HEK293 (cell line): ENCODE measurements around the gene POLR3A.

ENCODE experiments used
- CTCF ChIA-PET: fragments of 350-600 bp; formaldehyde crosslinking; extraction: SDS; loops from one replicate; lab custom pipeline; 2021; ENCODE audit warnings: antibody characterized with exemption; lab: Yijun Ruan, JAX
- POLR2A ChIA-PET: fragments of 300-600 bp; formaldehyde crosslinking; extraction: SDS; loops from one replicate; lab custom pipeline; 2020; ENCODE audit warnings: antibody characterized with exemption, inconsistent platforms; lab: Yijun Ruan, JAX
- H3K27ac ChIP-seq: fragments of 200-500 bp; sonication (Bioruptor generic); 2 replicates; pipeline ENCODE4 v1.5.1; 2014; ENCODE audit warnings: low read depth, low read length, control low read depth, inconsistent platforms; ENCODE audit errors: extremely low read depth
- H3K36me3 ChIP-seq, 2 experiments: fragments of 200-500 bp in 1 of 2; sonication (Bioruptor generic) in 1 of 2; 1 replicate in 1 of 2; 2 replicates in 1 of 2; pipeline ENCODE4 v1.5.1; 2014 to 2017; ENCODE audit warnings: inconsistent platforms in 2 of 2, low read length in 2 of 2; ENCODE audit not compliant: control insufficient read depth in 2 of 2, insufficient read depth in 1 of 2
- H3K4me1 ChIP-seq: fragments of 200-500 bp; sonication (Bioruptor generic); 2 replicates; pipeline ENCODE4 v1.5.1; 2014; ENCODE audit warnings: mild to moderate bottlenecking, low read length, inconsistent platforms; ENCODE audit not compliant: control insufficient read depth, insufficient read depth
- H3K4me3 ChIP-seq: 2 replicates; pipeline ENCODE4 v1.5.1; 2011; ENCODE audit warnings: low read depth, mild to moderate bottlenecking, control low read depth, low read length, moderate library complexity
- H3K9me3 ChIP-seq: fragments of 200-500 bp; sonication (Bioruptor generic); 2 replicates; pipeline ENCODE4 v1.5.1; 2014; ENCODE audit warnings: low read depth, low read length, inconsistent platforms; ENCODE audit not compliant: control insufficient read depth, insufficient read depth
- FEZF1 ChIP-seq: fragments of 450-650 bp; formaldehyde crosslinking; IDR thresholded peaks from 2 replicates; pipeline ENCODE4 v1.5.1; 2016; ENCODE audit warnings: missing biosample characterization, missing genetic modification characterization
- GLIS2 ChIP-seq: fragments of 450-650 bp; formaldehyde crosslinking; IDR thresholded peaks from 2 replicates; pipeline ENCODE4 v1.5.1; 2016; ENCODE audit warnings: missing biosample characterization, missing genetic modification characterization
- KLF9 ChIP-seq: fragments of 450-650 bp; formaldehyde crosslinking; IDR thresholded peaks from 2 replicates; pipeline ENCODE4 v1.5.1; 2016; ENCODE audit warnings: missing biosample characterization, missing genetic modification characterization, low read depth
- MEIS1 ChIP-seq: sonication (generic); formaldehyde crosslinking; IDR thresholded peaks from 2 replicates; pipeline ENCODE4 v1.8.1; 2022; ENCODE audit warnings: missing genetic modification reagents, mild to moderate bottlenecking, borderline replicate concordance
- PBX3 ChIP-seq: sonication (generic); formaldehyde crosslinking; IDR thresholded peaks from 2 replicates; pipeline ENCODE4 v1.8.1; 2022; ENCODE audit warnings: mild to moderate bottlenecking, moderate library complexity, missing genetic modification reagents
- PRDM1 ChIP-seq: fragments of 450-650 bp; formaldehyde crosslinking; IDR thresholded peaks from 2 replicates; pipeline ENCODE4; 2016; ENCODE audit warnings: missing biosample characterization, missing genetic modification characterization
- REPIN1 ChIP-seq: fragments of 450-650 bp; formaldehyde crosslinking; IDR thresholded peaks from 2 replicates; pipeline ENCODE4 v1.5.1; 2017; ENCODE audit warnings: missing biosample characterization, missing genetic modification characterization, low read depth
- SP7 ChIP-seq: fragments of 450-650 bp; formaldehyde crosslinking; IDR thresholded peaks from 2 replicates; pipeline ENCODE4 v1.5.1; 2016; ENCODE audit warnings: missing biosample characterization, missing genetic modification characterization
- TCF7L2 ChIP-seq: IDR thresholded peaks from 2 replicates; pipeline ENCODE4 v1.6.1; 2011; ENCODE audit warnings: low read depth, mild to moderate bottlenecking, inconsistent platforms, low read length, moderate library complexity, borderline replicate concordance
- TRIM28 ChIP-seq: IDR thresholded peaks from 2 replicates; pipeline ENCODE4 v1.6.1; 2011; ENCODE audit warnings: low read length, control low read depth, borderline replicate concordance
- ZBTB20 ChIP-seq: fragments of 450-650 bp; formaldehyde crosslinking; IDR thresholded peaks from 2 replicates; pipeline ENCODE4 v1.5.1; 2016; ENCODE audit warnings: missing biosample characterization, missing genetic modification characterization
- ZBTB21 ChIP-seq: fragments of 450-650 bp; formaldehyde crosslinking; IDR thresholded peaks from 2 replicates; pipeline ENCODE4 v1.5.1; 2017; ENCODE audit warnings: missing biosample characterization, missing genetic modification characterization
- ZFHX2 ChIP-seq: fragments of 450-650 bp; formaldehyde crosslinking; conservative IDR thresholded peaks from 2 replicates; pipeline ENCODE4 v1.5.1; 2016; ENCODE audit warnings: missing biosample characterization, missing genetic modification characterization
- ZFP37 ChIP-seq: fragments of 450-650 bp; formaldehyde crosslinking; IDR thresholded peaks from 2 replicates; pipeline ENCODE4 v1.5.1; 2016; ENCODE audit warnings: missing biosample characterization, missing genetic modification characterization
- ZFP69B ChIP-seq: fragments of 450-650 bp; formaldehyde crosslinking; IDR thresholded peaks from 2 replicates; pipeline ENCODE4 v1.5.1; 2016; ENCODE audit warnings: missing biosample characterization, missing genetic modification characterization
- ZIC2 ChIP-seq: fragments of 450-650 bp; formaldehyde crosslinking; IDR thresholded peaks from 2 replicates; pipeline ENCODE4 v1.5.1; 2016; ENCODE audit warnings: missing biosample characterization, missing genetic modification characterization
- ZNF112 ChIP-seq: fragments of 450-650 bp; formaldehyde crosslinking; IDR thresholded peaks from 2 replicates; pipeline ENCODE4 v1.5.0; 2017; ENCODE audit warnings: missing biosample characterization, missing genetic modification characterization
- ZNF175 ChIP-seq: fragments of 450-650 bp; formaldehyde crosslinking; IDR thresholded peaks from 2 replicates; pipeline ENCODE4 v1.5.1; 2016; ENCODE audit warnings: missing biosample characterization, missing genetic modification characterization
- ZNF214 ChIP-seq: fragments of 450-650 bp; formaldehyde crosslinking; IDR thresholded peaks from 2 replicates; pipeline ENCODE4 v1.5.1; 2017; ENCODE audit warnings: missing biosample characterization, mild to moderate bottlenecking, missing genetic modification characterization, borderline replicate concordance
- ZNF248 ChIP-seq: fragments of 450-650 bp; formaldehyde crosslinking; IDR thresholded peaks from 2 replicates; pipeline ENCODE4 v1.5.1; 2017; ENCODE audit warnings: missing biosample characterization, missing genetic modification characterization
- ZNF341 ChIP-seq: fragments of 450-650 bp; formaldehyde crosslinking; IDR thresholded peaks from 2 replicates; pipeline ENCODE4; 2016; ENCODE audit warnings: low read depth, missing biosample characterization, missing genetic modification characterization
- ZNF426 ChIP-seq: fragments of 450-650 bp; formaldehyde crosslinking; IDR thresholded peaks from 2 replicates; pipeline ENCODE4 v1.5.1; 2017; ENCODE audit warnings: missing biosample characterization, missing genetic modification characterization, mild to moderate bottlenecking, inconsistent platforms, moderate library complexity
- ZNF530 ChIP-seq: fragments of 450-650 bp; formaldehyde crosslinking; IDR thresholded peaks from 2 replicates; pipeline ENCODE4 v1.5.1; 2016; ENCODE audit warnings: low read depth, missing biosample characterization, missing genetic modification characterization
- ZNF560 ChIP-seq: fragments of 450-650 bp; formaldehyde crosslinking; IDR thresholded peaks from 2 replicates; pipeline ENCODE4 v1.5.1; 2017; ENCODE audit warnings: missing biosample characterization, missing genetic modification characterization, borderline replicate concordance
- ZNF585B ChIP-seq: fragments of 450-650 bp; formaldehyde crosslinking; IDR thresholded peaks from 2 replicates; pipeline ENCODE4 v1.5.1; 2016; ENCODE audit warnings: missing biosample characterization, missing genetic modification characterization
- ZNF623 ChIP-seq: fragments of 450-650 bp; formaldehyde crosslinking; IDR thresholded peaks from 2 replicates; pipeline ENCODE4 v1.5.1; 2016; ENCODE audit warnings: missing biosample characterization, missing genetic modification characterization
- ZNF626 ChIP-seq: fragments of 450-650 bp; sonication (Bioruptor Pico); formaldehyde crosslinking; IDR thresholded peaks from 2 replicates; pipeline ENCODE4 v1.5.1; 2018; ENCODE audit warnings: missing biosample characterization, missing genetic modification characterization, inconsistent platforms
- ZNF660 ChIP-seq: fragments of 450-650 bp; IDR thresholded peaks from 2 replicates; pipeline ENCODE4 v1.5.1; 2018; ENCODE audit warnings: missing biosample characterization, mild to moderate bottlenecking, missing genetic modification characterization
- ZNF768 ChIP-seq: fragments of 450-650 bp; formaldehyde crosslinking; IDR thresholded peaks from 2 replicates; pipeline ENCODE4 v1.5.1; 2018; ENCODE audit warnings: missing biosample characterization, mild to moderate bottlenecking, missing genetic modification characterization
- ZNF777 ChIP-seq: fragments of 450-650 bp; formaldehyde crosslinking; IDR thresholded peaks from 2 replicates; pipeline ENCODE4 v1.5.1; 2017; ENCODE audit warnings: missing biosample characterization, missing genetic modification characterization, borderline replicate concordance
- ZNF791 ChIP-seq: fragments of 450-650 bp; formaldehyde crosslinking; IDR thresholded peaks from 2 replicates; pipeline ENCODE4 v1.5.1; 2016; ENCODE audit warnings: missing biosample characterization, missing genetic modification characterization
- ZNF830 ChIP-seq: fragments of 450-650 bp; IDR thresholded peaks from 2 replicates; pipeline ENCODE4 v1.5.0; 2018; ENCODE audit warnings: missing biosample characterization, missing genetic modification characterization, low read depth, mild to moderate bottlenecking, moderate library complexity
- ZSCAN16 ChIP-seq: fragments of 450-650 bp; formaldehyde crosslinking; IDR thresholded peaks from 2 replicates; pipeline ENCODE4 v1.5.1; 2016; ENCODE audit warnings: missing biosample characterization, missing genetic modification characterization
- ZSCAN4 ChIP-seq: fragments of 450-650 bp; formaldehyde crosslinking; IDR thresholded peaks from 2 replicates; pipeline ENCODE4 v1.5.1; 2017; ENCODE audit warnings: missing biosample characterization, missing genetic modification characterization
- TF ChIP-seq, protein P1 (sequence below): fragments of 450-650 bp; formaldehyde crosslinking; IDR thresholded peaks from 2 replicates; pipeline ENCODE4 v1.5.1; 2016; ENCODE audit warnings: missing biosample characterization, missing genetic modification characterization
- TF ChIP-seq, protein P2 (sequence below): fragments of 450-650 bp; formaldehyde crosslinking; IDR thresholded peaks from 2 replicates; pipeline ENCODE4 v1.5.1; 2016; ENCODE audit warnings: missing biosample characterization, missing genetic modification characterization

The POLR3A gene

DNA sequence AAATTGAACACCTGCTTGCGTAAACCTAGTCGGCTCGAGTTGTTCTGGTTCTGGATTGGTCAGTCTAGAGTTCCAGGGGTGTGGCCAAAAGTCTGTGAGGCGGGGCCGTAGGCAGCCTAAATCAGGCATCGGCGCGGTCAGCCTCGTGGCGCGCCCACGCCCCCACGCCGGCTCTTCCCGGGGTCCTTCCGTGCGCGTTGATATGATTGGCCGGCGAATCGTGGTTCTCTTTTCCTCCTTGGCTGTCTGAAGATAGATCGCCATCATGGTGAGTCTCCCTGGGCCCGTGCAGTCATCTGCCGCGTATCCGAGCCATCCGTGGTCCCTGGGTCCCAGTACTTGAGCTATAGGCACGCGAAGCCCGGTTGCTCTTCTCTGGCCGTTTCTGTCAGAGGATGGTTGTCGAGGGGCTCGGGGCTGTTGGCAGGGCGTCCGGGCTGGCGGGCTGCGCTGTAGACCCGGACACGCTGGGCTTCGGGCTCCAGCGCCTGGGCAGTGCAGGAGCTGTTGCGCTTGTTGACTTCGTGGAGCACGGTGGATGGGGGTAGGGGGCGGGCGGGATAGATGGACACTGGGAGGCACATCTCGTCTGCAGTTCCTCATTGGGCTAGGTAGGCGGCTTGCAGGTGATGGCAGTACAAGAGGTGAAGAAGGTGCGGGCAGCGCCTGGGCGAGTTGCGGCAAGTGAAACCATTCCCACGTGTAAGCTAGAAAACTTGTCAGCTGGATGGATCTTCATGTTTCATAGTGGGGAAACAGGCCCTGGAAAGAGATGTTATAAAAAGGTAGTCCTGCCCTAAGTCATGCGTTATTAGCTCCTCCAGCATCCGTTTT is 4.5 kb upstream of the POLR3A start, which contains the start of gene RPS24:
TSS of gene RPS24 (plus strand) at position 227 of the 834 bp plus-strand sequence. CDS start at position 266, 39 bp downstream.
- ChIA-PET CTCF (interaction anchor here (0.9 kb wide), 2 partner anchors 8 to 14 kb away, joined by 3 read pairs; no protein-coding TSS in a partner anchor), POLR2A (interaction anchor here (0.6 to 1.5 kb wide), 5 partner anchors 9 to 243 kb away, joined by 3 to 16 read pairs (median 3); no protein-coding TSS in a partner anchor)
- H3K4me1 ChIP-seq = peaks cover 10% of the 10 kb centered on the region; the same call in 1 of the 2 replicates
- no peaks in the 10 kb centered on the region for H3K9me3 ChIP-seq
- peak within 1 kb of the TSS; percentile 75 for H3K4me3 ChIP-seq
- peak within 1 kb of the TSS; percentile 98 for H3K27ac ChIP-seq
- peaks cover 20 to 48% of the 10 kb centered on the region in 2 experiments for H3K36me3 ChIP-seq
- TF ChIP-seq ZNF768 (tag by site-specific recombination) (no peak), ZFP37 (peak; percentile 89; the same call in 1 of the 2 replicates), KLF9 (peak; percentile 91), ZNF214 (tag by site-specific recombination) (no peak), PBX3 (peak; percentile 85), ZFHX2 (tag by site-specific recombination) (peak; percentile 87), ZSCAN4 (tag by site-specific recombination) (peak; percentile 46; the same call in 1 of the 2 replicates), ZBTB20 (no peak), ZNF341 (tag by site-specific recombination) (peak; percentile 70), ZNF248 (no peak), ZIC2 (tag by site-specific recombination) (no peak), REPIN1 (tag by site-specific recombination) (0 out of 2 replicates have a peak, but pooled peaks have one; percentile 25), PRDM1 (tag by site-specific recombination) (no peak), ZNF175 (tag by site-specific recombination) (no peak), ZNF530 (tag by site-specific recombination) (no peak), MEIS1 (CRISPR knock-in tag) (no peak), TRIM28 (no peak), ZNF830 (tag by site-specific recombination) (no peak), ZNF777 (tag by site-specific recombination) (no peak), ZNF791 (tag by site-specific recombination) (no peak), ZNF623 (no peak), ZNF626 (tag by site-specific recombination) (no peak), TCF7L2 (no peak), ZNF560 (tag by site-specific recombination) (no peak), ZNF585B (tag by site-specific recombination) (no peak), SP7 (tag by site-specific recombination) (peak; percentile 85), ZFP69B (no peak), ZBTB21 (no peak), ZSCAN16 (tag by site-specific recombination) (no peak), GLIS2 (tag by site-specific recombination) (no peak), ZNF112 (tag by site-specific recombination) (no peak), ZNF660 (tag by site-specific recombination) (peak; percentile 86), ZNF426 (tag by site-specific recombination) (no peak), FEZF1 (tag by site-specific recombination) (no peak)
- TF ChIP-seq, protein P1, sequence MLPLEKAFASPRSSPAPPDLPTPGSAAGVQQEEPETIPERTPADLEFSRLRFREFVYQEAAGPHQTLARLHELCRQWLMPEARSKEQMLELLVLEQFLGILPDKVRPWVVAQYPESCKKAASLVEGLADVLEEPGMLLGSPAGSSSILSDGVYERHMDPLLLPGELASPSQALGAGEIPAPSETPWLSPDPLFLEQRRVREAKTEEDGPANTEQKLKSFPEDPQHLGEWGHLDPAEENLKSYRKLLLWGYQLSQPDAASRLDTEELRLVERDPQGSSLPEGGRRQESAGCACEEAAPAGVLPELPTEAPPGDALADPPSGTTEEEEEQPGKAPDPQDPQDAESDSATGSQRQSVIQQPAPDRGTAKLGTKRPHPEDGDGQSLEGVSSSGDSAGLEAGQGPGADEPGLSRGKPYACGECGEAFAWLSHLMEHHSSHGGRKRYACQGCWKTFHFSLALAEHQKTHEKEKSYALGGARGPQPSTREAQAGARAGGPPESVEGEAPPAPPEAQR (tag by site-specific recombination) = no peak
- TF ChIP-seq, protein P2, sequence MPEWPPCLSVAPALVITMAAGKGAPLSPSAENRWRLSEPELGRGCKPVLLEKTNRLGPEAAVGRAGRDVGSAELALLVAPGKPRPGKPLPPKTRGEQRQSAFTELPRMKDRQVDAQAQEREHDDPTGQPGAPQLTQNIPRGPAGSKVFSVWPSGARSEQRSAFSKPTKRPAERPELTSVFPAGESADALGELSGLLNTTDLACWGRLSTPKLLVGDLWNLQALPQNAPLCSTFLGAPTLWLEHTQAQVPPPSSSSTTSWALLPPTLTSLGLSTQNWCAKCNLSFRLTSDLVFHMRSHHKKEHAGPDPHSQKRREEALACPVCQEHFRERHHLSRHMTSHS (tag by site-specific recombination) = no peak
